ENCODE results near the gene RAB24. TPM values are rescaled to one million over a fixed set of nuclear protein-coding genes. Genes with fewer than 3 reads are reported as not detected.
A peak's percentile ranks its signal among the peaks of the same experiment; 100 is the strongest.

Gene RAB24
- total RNA-seq, 1 donor from 2014 or later, result 15.9 TPM

DNA sequence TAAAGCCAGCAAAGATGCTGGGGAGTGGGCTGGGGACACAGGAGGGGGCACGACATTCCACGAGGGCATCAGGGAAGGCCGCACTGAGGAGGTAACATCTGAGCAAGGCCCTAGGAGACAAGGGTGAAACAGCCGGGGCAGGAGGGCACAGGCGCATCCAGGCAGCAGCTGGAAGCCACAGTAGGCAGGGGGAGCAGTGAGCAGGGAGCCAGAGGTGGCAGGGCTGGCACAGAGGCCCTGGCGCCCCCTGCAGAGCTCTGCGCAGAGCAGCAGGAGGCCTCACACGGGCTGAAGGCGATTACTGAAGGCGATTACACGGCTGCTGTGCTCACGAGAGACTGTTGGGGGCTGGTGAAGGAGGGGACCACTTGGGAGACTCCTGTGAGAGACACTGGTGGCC is 32.6 kb upstream of the RAB24 start:
- H3K4me1 Mint-ChIP-seq (ENCODE audit: unreplicated experiment), result peaks cover 40% of the 10 kb centered on the region
- H3K27me3 Mint-ChIP-seq (ENCODE audit: unreplicated experiment), result peaks cover 17% of the 10 kb centered on the region
- DNase-seq (ENCODE audit: low spot score), result peak; percentile 55
- TF ChIP-seq, protein P1, sequence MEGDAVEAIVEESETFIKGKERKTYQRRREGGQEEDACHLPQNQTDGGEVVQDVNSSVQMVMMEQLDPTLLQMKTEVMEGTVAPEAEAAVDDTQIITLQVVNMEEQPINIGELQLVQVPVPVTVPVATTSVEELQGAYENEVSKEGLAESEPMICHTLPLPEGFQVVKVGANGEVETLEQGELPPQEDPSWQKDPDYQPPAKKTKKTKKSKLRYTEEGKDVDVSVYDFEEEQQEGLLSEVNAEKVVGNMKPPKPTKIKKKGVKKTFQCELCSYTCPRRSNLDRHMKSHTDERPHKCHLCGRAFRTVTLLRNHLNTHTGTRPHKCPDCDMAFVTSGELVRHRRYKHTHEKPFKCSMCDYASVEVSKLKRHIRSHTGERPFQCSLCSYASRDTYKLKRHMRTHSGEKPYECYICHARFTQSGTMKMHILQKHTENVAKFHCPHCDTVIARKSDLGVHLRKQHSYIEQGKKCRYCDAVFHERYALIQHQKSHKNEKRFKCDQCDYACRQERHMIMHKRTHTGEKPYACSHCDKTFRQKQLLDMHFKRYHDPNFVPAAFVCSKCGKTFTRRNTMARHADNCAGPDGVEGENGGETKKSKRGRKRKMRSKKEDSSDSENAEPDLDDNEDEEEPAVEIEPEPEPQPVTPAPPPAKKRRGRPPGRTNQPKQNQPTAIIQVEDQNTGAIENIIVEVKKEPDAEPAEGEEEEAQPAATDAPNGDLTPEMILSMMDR (IDR thresholded peaks at IDR 0.05; ENCODE audit: unreplicated experiment), result no peak
- H3K9me3 Mint-ChIP-seq (ENCODE audit: unreplicated experiment), result no peaks in the 10 kb centered on the region
- no peak overlapping the region for H3K27ac Mint-ChIP-seq (ENCODE audit: unreplicated experiment)
- H3K4me3 Mint-ChIP-seq (ENCODE audit: unreplicated experiment), result peak overlapping the region; percentile 43
- peaks cover 60% of the 10 kb centered on the region for H3K36me3 Mint-ChIP-seq (ENCODE audit: low read depth, unreplicated experiment)

DNA sequence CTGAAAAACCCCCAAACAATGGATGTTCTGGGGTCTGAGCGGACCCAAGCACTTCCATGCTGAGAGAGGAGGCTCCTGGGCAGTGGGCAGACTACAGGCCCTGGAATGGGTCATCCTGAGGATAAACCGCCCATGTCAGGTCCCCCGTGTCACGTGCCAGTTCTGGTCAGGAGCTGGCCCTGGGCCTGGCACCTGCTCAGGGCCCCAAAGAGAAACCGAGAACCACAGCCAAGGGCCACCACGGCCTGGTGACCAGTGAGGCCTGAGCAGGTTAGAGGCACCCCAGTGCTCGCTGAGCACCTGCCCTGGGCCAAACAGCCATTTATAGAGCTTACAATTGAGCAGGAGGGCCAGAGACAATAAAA is 32.2 kb upstream of the RAB24 start:
- peaks cover 64% of the 10 kb centered on the region for H3K36me3 Mint-ChIP-seq (ENCODE audit: low read depth, unreplicated experiment)
- no peak overlapping the region for H3K4me3 Mint-ChIP-seq (ENCODE audit: unreplicated experiment)
- no peaks in the 10 kb centered on the region for H3K9me3 Mint-ChIP-seq (ENCODE audit: unreplicated experiment)
- peaks cover 43% of the 10 kb centered on the region for H3K4me1 Mint-ChIP-seq (ENCODE audit: unreplicated experiment)
- DNase-seq (ENCODE audit: low spot score), result no peak
- H3K27me3 Mint-ChIP-seq (ENCODE audit: unreplicated experiment), result peaks cover 19% of the 10 kb centered on the region
- TF ChIP-seq, protein P1 (IDR thresholded peaks at IDR 0.05; ENCODE audit: unreplicated experiment), result no peak
- no peak overlapping the region for H3K27ac Mint-ChIP-seq (ENCODE audit: unreplicated experiment)

DNA sequence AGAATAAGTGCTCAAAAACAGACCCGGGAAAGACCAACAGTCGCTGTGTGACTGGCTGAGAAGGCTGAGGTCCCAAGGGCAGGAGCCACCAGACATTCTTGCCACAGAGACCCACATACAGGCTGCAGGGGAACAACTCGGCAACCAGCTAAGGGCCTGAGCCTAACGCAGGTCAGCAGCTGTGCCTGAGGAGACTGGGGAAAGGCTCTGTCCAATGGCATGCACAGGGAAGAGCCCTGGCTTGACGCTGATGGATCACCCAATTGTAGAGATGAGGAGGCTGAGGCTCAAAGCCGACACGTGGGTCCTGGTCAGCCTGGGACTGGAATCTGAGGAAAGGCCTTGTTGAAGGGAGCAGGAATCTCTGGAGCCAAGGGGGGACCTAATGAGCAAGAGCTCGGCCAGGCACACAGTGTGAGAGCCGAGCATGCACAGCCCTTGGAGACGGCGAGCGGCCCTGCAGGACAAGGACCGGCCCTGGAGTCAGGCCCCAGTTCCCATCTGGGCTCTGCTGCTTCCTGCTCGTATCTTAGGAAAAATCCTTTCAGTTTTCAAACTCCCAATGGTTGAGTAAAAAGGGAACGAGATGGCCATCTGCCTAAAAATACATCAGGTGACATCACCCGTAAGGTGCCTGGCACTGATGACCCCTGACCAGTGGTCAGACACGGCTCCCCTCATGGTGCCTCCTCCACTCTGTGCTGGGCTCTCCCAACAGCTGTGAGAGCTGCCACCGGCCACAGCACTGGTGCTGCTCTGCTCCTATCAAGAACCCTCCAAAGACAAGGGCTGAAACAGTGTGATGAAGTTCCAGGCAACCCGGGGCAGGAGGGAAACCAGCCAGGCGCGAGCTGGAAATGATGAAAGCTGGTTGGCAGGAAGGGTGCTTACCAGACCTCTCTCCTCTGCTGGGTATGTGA is 31.5 kb upstream of the RAB24 start:
- H3K9me3 Mint-ChIP-seq (ENCODE audit: unreplicated experiment), result no peaks in the 10 kb centered on the region
- no peak for DNase-seq (ENCODE audit: low spot score)
- no peak overlapping the region for H3K4me3 Mint-ChIP-seq (ENCODE audit: unreplicated experiment)
- TF ChIP-seq, protein P1 (IDR thresholded peaks at IDR 0.05; ENCODE audit: unreplicated experiment), result no peak
- H3K4me1 Mint-ChIP-seq (ENCODE audit: unreplicated experiment), result peaks cover 41% of the 10 kb centered on the region
- no peak overlapping the region for H3K27ac Mint-ChIP-seq (ENCODE audit: unreplicated experiment)
- peaks cover 21% of the 10 kb centered on the region for H3K27me3 Mint-ChIP-seq (ENCODE audit: unreplicated experiment)
- peaks cover 69% of the 10 kb centered on the region for H3K36me3 Mint-ChIP-seq (ENCODE audit: low read depth, unreplicated experiment)

DNA sequence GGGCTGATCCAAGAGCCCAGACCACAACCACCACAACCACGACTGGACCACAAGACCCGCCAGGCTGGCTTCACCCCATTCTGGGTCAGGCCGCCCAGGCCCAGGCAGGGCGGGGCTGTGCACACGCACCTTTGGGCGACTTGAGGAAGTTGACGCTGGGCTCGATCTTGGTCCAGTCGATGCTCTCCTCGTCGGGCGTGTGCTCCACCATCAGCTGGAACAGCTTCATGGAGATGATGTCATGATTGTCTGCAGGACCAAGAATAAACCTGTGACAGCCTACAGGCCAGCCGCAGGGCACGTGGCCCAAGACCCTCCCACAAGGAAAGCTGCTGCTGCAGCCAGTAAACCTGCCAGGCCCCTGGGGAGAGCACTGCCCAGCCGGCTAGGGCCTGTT is 30.6 kb upstream of the RAB24 start:
- DNase-seq (ENCODE audit: low spot score), result no peak
- Mint-ChIP-seq H3K4me1 (ENCODE audit: unreplicated experiment) (peaks cover 32% of the 10 kb centered on the region), H3K36me3 (ENCODE audit: low read depth, unreplicated experiment) (peaks cover 61% of the 10 kb centered on the region), H3K4me3 (ENCODE audit: unreplicated experiment) (no peak overlapping the region), H3K27ac (ENCODE audit: unreplicated experiment) (no peak overlapping the region), H3K9me3 (ENCODE audit: unreplicated experiment) (no peaks in the 10 kb centered on the region), H3K27me3 (ENCODE audit: unreplicated experiment) (peaks cover 21% of the 10 kb centered on the region)
- TF ChIP-seq, protein P1 (IDR thresholded peaks at IDR 0.05; ENCODE audit: unreplicated experiment), result no peak
